ENCODE measurements around the gene PRR33. TPM values are rescaled to one million over a fixed set of nuclear protein-coding genes. Genes with fewer than 3 reads are reported as not detected.

PRR33 gene
- total RNA-seq, 1 donor from 2014 or later: not detected

- DNase-seq (ENCODE audit: low spot score): peak; percentile 82
- TF ChIP-seq CTCF (IDR thresholded peaks at IDR 0.05): no peak
- Mint-ChIP-seq H3K9me3 (ENCODE audit: low read depth) (no peaks in the 10 kb centered on the region), H3K27me3 (ENCODE audit: low read depth) (peaks cover 7% of the 10 kb centered on the region), H3K27ac (ENCODE audit: unreplicated experiment) (no peak overlapping the region), H3K4me1 (ENCODE audit: low read depth) (peaks cover 9% of the 10 kb centered on the region), H3K4me3 (ENCODE audit: unreplicated experiment) (no peak overlapping the region), H3K36me3 (ENCODE audit: low read depth) (no peaks in the 10 kb centered on the region)
These were observed 42.0 kb upstream of the PRR33 start for GRCh38 chr11:1933416-1934334.

- Mint-ChIP-seq H3K4me1 (ENCODE audit: low read depth) (peaks cover 9% of the 10 kb centered on the region), H3K9me3 (ENCODE audit: low read depth) (no peaks in the 10 kb centered on the region), H3K27me3 (ENCODE audit: low read depth) (peaks cover 7% of the 10 kb centered on the region), H3K4me3 (ENCODE audit: unreplicated experiment) (no peak overlapping the region), H3K27ac (ENCODE audit: unreplicated experiment) (no peak overlapping the region), H3K36me3 (ENCODE audit: low read depth) (no peaks in the 10 kb centered on the region)
- peak; percentile 3 for DNase-seq (ENCODE audit: low spot score)
- no peak for TF ChIP-seq CTCF (IDR thresholded peaks at IDR 0.05)
These were observed 41.0 kb upstream of the PRR33 start for GRCh38 chr11:1932681-1933080.

GRCh38 chr11:1932105-1932480 is 40.4 kb upstream of the PRR33 start:
- H3K27ac Mint-ChIP-seq (ENCODE audit: unreplicated experiment): no peak overlapping the region
- H3K4me1 Mint-ChIP-seq (ENCODE audit: low read depth): peaks cover 9% of the 10 kb centered on the region
- DNase-seq (ENCODE audit: low spot score): peak; percentile 80
- H3K4me3 Mint-ChIP-seq (ENCODE audit: unreplicated experiment): no peak overlapping the region
- H3K36me3 Mint-ChIP-seq (ENCODE audit: low read depth): no peaks in the 10 kb centered on the region
- no peak for TF ChIP-seq CTCF (IDR thresholded peaks at IDR 0.05)
- H3K9me3 Mint-ChIP-seq (ENCODE audit: low read depth): no peaks in the 10 kb centered on the region
- H3K27me3 Mint-ChIP-seq (ENCODE audit: low read depth): peaks cover 7% of the 10 kb centered on the region

- DNase-seq (ENCODE audit: low spot score): peak; percentile 65
- Mint-ChIP-seq H3K27me3 (ENCODE audit: low read depth) (peaks cover 7% of the 10 kb centered on the region), H3K36me3 (ENCODE audit: low read depth) (no peaks in the 10 kb centered on the region), H3K27ac (ENCODE audit: unreplicated experiment) (no peak overlapping the region), H3K9me3 (ENCODE audit: low read depth) (no peaks in the 10 kb centered on the region), H3K4me1 (ENCODE audit: low read depth) (peaks cover 9% of the 10 kb centered on the region), H3K4me3 (ENCODE audit: unreplicated experiment) (no peak overlapping the region)
- no peak for TF ChIP-seq CTCF (IDR thresholded peaks at IDR 0.05)
These were observed 39.8 kb upstream of the PRR33 start for GRCh38 chr11:1931341-1932104.

- Mint-ChIP-seq H3K9me3 (ENCODE audit: low read depth) (no peaks in the 10 kb centered on the region), H3K27me3 (ENCODE audit: low read depth) (peaks cover 7% of the 10 kb centered on the region), H3K36me3 (ENCODE audit: low read depth) (no peaks in the 10 kb centered on the region), H3K27ac (ENCODE audit: unreplicated experiment) (no peak overlapping the region), H3K4me3 (ENCODE audit: unreplicated experiment) (no peak overlapping the region), H3K4me1 (ENCODE audit: low read depth) (peaks cover 9% of the 10 kb centered on the region)
- no peak for TF ChIP-seq CTCF (IDR thresholded peaks at IDR 0.05)
- DNase-seq (ENCODE audit: low spot score): no peak
These were observed 38.8 kb upstream of the PRR33 start for GRCh38 chr11:1930462-1930830.
